H9 (cell line): ENCODE measurements around the gene CSNK2B. TPM values are rescaled to one million over a fixed set of nuclear protein-coding genes. Genes with fewer than 3 reads are reported as not detected.

Experiments
- DNase-seq: peaks from one replicate; pipeline ENCODE4 v3.0.0-alpha.2; 2017
- H2AFZ ChIP-seq: one replicate; pipeline ENCODE4 v1.6.1; 2013; ENCODE audit warnings: mild to moderate bottlenecking, low read length, control low read depth, moderate library complexity
- H2AK5ac ChIP-seq: 2 replicates; pipeline ENCODE4 v1.6.1; 2013; ENCODE audit warnings: low read length, control low read depth, mixed read lengths; ENCODE audit not compliant: insufficient read length
- H2BK120ac ChIP-seq: one replicate; pipeline ENCODE4 v1.6.1; 2013; ENCODE audit warnings: low read depth, mild to moderate bottlenecking, low read length, control low read depth, inconsistent platforms; ENCODE audit not compliant: poor library complexity, severe bottlenecking
- H2BK12ac ChIP-seq: 2 replicates; pipeline ENCODE4 v1.6.1; 2013; ENCODE audit warnings: low read length, control low read depth, mixed read lengths, low read depth; ENCODE audit not compliant: insufficient read length
- H2BK15ac ChIP-seq: 2 replicates; pipeline ENCODE4 v1.6.1; 2013; ENCODE audit warnings: low read depth, low read length, control low read depth
- H2BK20ac ChIP-seq: one replicate; pipeline ENCODE4 v1.6.1; 2013; ENCODE audit warnings: low read depth, mild to moderate bottlenecking, low read length, control low read depth, inconsistent platforms; ENCODE audit not compliant: poor library complexity, severe bottlenecking
- H2BK5ac ChIP-seq: 2 replicates; pipeline ENCODE4 v1.6.1; 2013; ENCODE audit warnings: low read length, control low read depth, mixed read lengths; ENCODE audit not compliant: insufficient read length
- H3K14ac ChIP-seq: 2 replicates; pipeline ENCODE4 v1.6.1; 2013; ENCODE audit warnings: low read length, control low read depth; ENCODE audit not compliant: insufficient read depth
- H3K18ac ChIP-seq: 2 replicates; pipeline ENCODE4 v1.6.1; 2013; ENCODE audit warnings: low read depth, mild to moderate bottlenecking, mixed read lengths, low read length, control low read depth; ENCODE audit not compliant: insufficient read length
- H3K23ac ChIP-seq: 2 replicates; pipeline ENCODE4 v1.6.1; 2013; ENCODE audit warnings: low read length, control low read depth, mixed read lengths, low read depth; ENCODE audit not compliant: insufficient read length
- H3K23me2 ChIP-seq: 2 replicates; pipeline ENCODE4 v1.6.1; 2013; ENCODE audit warnings: low read depth, mild to moderate bottlenecking, mixed read lengths, low read length, control low read depth; ENCODE audit not compliant: insufficient read length, poor library complexity, severe bottlenecking
- H3K27ac ChIP-seq: 2 replicates; pipeline ENCODE4 v1.5.1; 2013; ENCODE audit warnings: low read length, control low read depth, mixed read lengths, low read depth; ENCODE audit not compliant: insufficient read length
- H3K27me3 ChIP-seq: 2 replicates; pipeline ENCODE4 v1.6.1; 2013; ENCODE audit warnings: low read length, control low read depth, inconsistent platforms; ENCODE audit not compliant: insufficient read depth
- H3K4ac ChIP-seq: 2 replicates; pipeline ENCODE4 v1.6.1; 2013; ENCODE audit warnings: low read depth, mild to moderate bottlenecking, control low read depth, inconsistent platforms, low read length, moderate library complexity
- H3K4me1 ChIP-seq: 2 replicates; pipeline ENCODE4 v1.6.1; 2013; ENCODE audit warnings: low read length, control low read depth, inconsistent platforms; ENCODE audit not compliant: insufficient read depth
- H3K4me2 ChIP-seq: 2 replicates; pipeline ENCODE4 v1.6.1; 2013; ENCODE audit warnings: low read length, control low read depth, mixed read lengths; ENCODE audit not compliant: insufficient read length, insufficient read depth
- H3K56ac ChIP-seq: 2 replicates; pipeline ENCODE4 v1.6.1; 2013; ENCODE audit warnings: low read depth, mild to moderate bottlenecking, mixed read lengths, low read length, control low read depth; ENCODE audit not compliant: insufficient read length
- H3K79me1 ChIP-seq: 2 replicates; pipeline ENCODE4 v1.6.1; 2013; ENCODE audit warnings: low read depth, mild to moderate bottlenecking, moderate library complexity, low read length, control low read depth, inconsistent platforms; ENCODE audit not compliant: insufficient read depth, poor library complexity, severe bottlenecking
- H3K79me2 ChIP-seq: 2 replicates; pipeline ENCODE4 v1.6.1; 2013; ENCODE audit warnings: low read length, control low read depth, inconsistent platforms; ENCODE audit not compliant: insufficient read depth
- H3K9ac ChIP-seq: 2 replicates; pipeline ENCODE4 v1.6.1; 2013; ENCODE audit warnings: low read length, control low read depth, mixed read lengths; ENCODE audit not compliant: insufficient read length; ENCODE audit errors: extremely low read depth
- H3K9me3 ChIP-seq: one replicate; pipeline ENCODE4 v1.6.1; 2013; ENCODE audit warnings: low read depth, low read length, inconsistent platforms; ENCODE audit not compliant: control insufficient read depth
- H3T11ph ChIP-seq: one replicate; pipeline ENCODE4 v1.6.1; 2013; ENCODE audit warnings: mild to moderate bottlenecking, low read length, control low read depth, inconsistent platforms
- H4K20me1 ChIP-seq: one replicate; pipeline ENCODE4 v1.6.1; 2013; ENCODE audit not compliant: control insufficient read depth, insufficient read length, insufficient read depth
- H4K5ac ChIP-seq: 2 replicates; pipeline ENCODE4 v1.6.1; 2013; ENCODE audit warnings: low read depth, mild to moderate bottlenecking, mixed read lengths, low read length, control low read depth; ENCODE audit not compliant: insufficient read length
- H4K8ac ChIP-seq: replicated peaks from 2 replicates; pipeline ENCODE4 v1.6.1; 2013; ENCODE audit warnings: low read length, control low read depth, mixed read lengths, low read depth; ENCODE audit not compliant: insufficient read length
- H4K91ac ChIP-seq: 2 replicates; pipeline ENCODE4 v1.6.1; 2013; ENCODE audit warnings: low read depth, mild to moderate bottlenecking, moderate library complexity, mixed read lengths, low read length, control low read depth; ENCODE audit not compliant: insufficient read length
- H3K27ac Mint-ChIP-seq, 3 experiments: 2 replicates in 2 of 3; 3 replicates in 1 of 3; pipeline ENCODE4 v1.8.0; 2020 to 2021; ENCODE audit warnings: mixed read lengths in 3 of 3, mild to moderate bottlenecking in 1 of 3, moderate library complexity in 1 of 3
- H3K27me3 Mint-ChIP-seq: 2 replicates; pipeline ENCODE4 v1.8.0; 2021; ENCODE audit warnings: low read depth, mild to moderate bottlenecking, moderate library complexity, mixed read lengths
- H3K36me3 Mint-ChIP-seq, 3 experiments: 2 replicates in 2 of 3; 3 replicates in 1 of 3; pipeline ENCODE4 v1.8.0; 2020 to 2021; ENCODE audit warnings: low read depth in 3 of 3, mixed read lengths in 3 of 3; ENCODE audit not compliant: insufficient read depth in 1 of 3
- H3K4me1 Mint-ChIP-seq, 2 experiments: 2 replicates each; pipeline ENCODE4 v1.8.0; 2020; ENCODE audit warnings: mixed read lengths in 2 of 2
- H3K4me3 Mint-ChIP-seq, 2 experiments: 2 replicates in 1 of 2; 3 replicates in 1 of 2; pipeline ENCODE4 v1.8.0; 2020 to 2021; ENCODE audit warnings: mild to moderate bottlenecking in 2 of 2, mixed read lengths in 2 of 2, moderate library complexity in 1 of 2
- H3K9me3 Mint-ChIP-seq, 2 experiments: 2 replicates in 1 of 2; 3 replicates in 1 of 2; pipeline ENCODE4 v1.8.0; 2020; ENCODE audit warnings: mild to moderate bottlenecking in 2 of 2, mixed read lengths in 2 of 2, moderate library complexity in 1 of 2
- CTCF ChIP-seq: fragments of 200-600 bp; sonication (generic); conservative IDR thresholded peaks from 3 replicates; pipeline ENCODE4 v1.8.0; 2021; ENCODE audit warnings: antibody characterized with exemption, mild to moderate bottlenecking
- WGBS: extraction: QIAGEN DNeasy Blood & Tissue Kit; methylation state at CpG from one replicate; pipeline ENCODE4 v1.1.7; 2013; ENCODE audit warnings: missing lambda C conversion rate, low lambda C conversion rate, mixed read lengths; ENCODE audit not compliant: insufficient read length; ENCODE audit errors: extremely low coverage; 5-methylcytosine and 5-hydroxymethylcytosine counted together
- total RNA-seq: library from RNA; stranded (reverse); gene quantifications from 2 replicates; pipeline ENCODE4 v1.2.1, GENCODE V29; 2021

Gene CSNK2B
- total RNA-seq, 1 experiment from 2014 or later: 187 TPM

GRCh38 chr6:31624070-31624469, 41.8 kb upstream of the CSNK2B start:
- H3K9me3 Mint-ChIP-seq: no peaks in the 10 kb centered on the region; a peak in 1 of 5 replicates

More at GRCh38 chr6:31624070-31624469, 41.8 kb upstream of the CSNK2B start:
- Histone ChIP-seq H3K4me2 (no peak overlapping the region), H3K27me3 (no peaks in the 10 kb centered on the region), H3K4ac (no peak overlapping the region), H3K18ac (no peak overlapping the region), H3K4me1 (peaks cover 3% of the 10 kb centered on the region; the same call in 1 of the 2 replicates), H3K23me2 (peaks cover 8% of the 10 kb centered on the region), H3K79me2 (peaks cover 20% of the 10 kb centered on the region), H3K79me1 (peaks cover 5% of the 10 kb centered on the region), H4K20me1 (no peaks in the 10 kb centered on the region), H2BK5ac (no peak overlapping the region), H2BK15ac (no peak overlapping the region), H2BK20ac (no peak overlapping the region), H3T11ph (no peak overlapping the region), H2AFZ (no peak overlapping the region), H4K8ac (no peak overlapping the region), H4K5ac (no peak overlapping the region), H3K14ac (no peak overlapping the region), H2AK5ac (no peak overlapping the region), H3K23ac (no peak overlapping the region), H4K91ac (no peak overlapping the region), H3K9me3 (no peaks in the 10 kb centered on the region), H2BK12ac (no peak overlapping the region), H2BK120ac (no peak overlapping the region), H3K27ac (no peak overlapping the region), H3K9ac (no peak overlapping the region), H3K56ac (no peak overlapping the region)
- H3K27me3 Mint-ChIP-seq: no peaks in the 10 kb centered on the region; the same call in 1 of the 2 replicates
- no peak for DNase-seq
- no peak for TF ChIP-seq CTCF
- H3K27ac Mint-ChIP-seq: peak overlapping the region in 1 of 3 experiments; percentile 34; a peak in 2 of 7 replicates
- WGBS: no CpG with 5 or more reads among the region's 10 CpGs
- peaks cover 14 to 16% of the 10 kb centered on the region in 2 experiments for H3K4me1 Mint-ChIP-seq
- no peak overlapping the region; a peak in 1 of 5 replicates for H3K4me3 Mint-ChIP-seq
- H3K36me3 Mint-ChIP-seq: peaks cover 72 to 80% (median 80%) of the 10 kb centered on the region in 3 experiments
